WI38 (cell line): Measurements from ENCODE around the gene RFFL.

Experiments used
- H3K4me3 ChIP-seq: 2 replicates; pipeline ENCODE4 v1.5.1; 2011; ENCODE audit warnings: low read depth, mild to moderate bottlenecking, control low read depth, low read length
- CTCF ChIP-seq: IDR thresholded peaks from 2 replicates; pipeline ENCODE4 v1.5.1; 2012; ENCODE audit warnings: low read depth, mild to moderate bottlenecking, control low read depth, low read length

Gene RFFL

GRCh38 chr17:34996422-34997285, 66.9 kb downstream of the RFFL start:
- TF ChIP-seq CTCF, result no peak
- no peak overlapping the region for H3K4me3 ChIP-seq

GRCh38 chr17:34993031-34993430, 70.5 kb downstream of the RFFL start:
- no peak for TF ChIP-seq CTCF
- H3K4me3 ChIP-seq, result no peak overlapping the region

- H3K4me3 ChIP-seq, result no peak overlapping the region
- no peak for TF ChIP-seq CTCF
Measured at GRCh38 chr17:34991606-34992005, 71.9 kb downstream of the RFFL start.

GRCh38 chr17:34990921-34991365, 72.6 kb downstream of the RFFL start:
- no peak overlapping the region for H3K4me3 ChIP-seq
- TF ChIP-seq CTCF, result no peak

GRCh38 chr17:34989473-34989872, 74.0 kb downstream of the RFFL start:
- no peak for TF ChIP-seq CTCF
- H3K4me3 ChIP-seq, result no peak overlapping the region

GRCh38 chr17:34988644-34989043, 74.9 kb downstream of the RFFL start:
- no peak overlapping the region for H3K4me3 ChIP-seq
- no peak for TF ChIP-seq CTCF

- TF ChIP-seq CTCF, result no peak
- H3K4me3 ChIP-seq, result no peak overlapping the region
Measured at GRCh38 chr17:34987232-34987631, 76.3 kb downstream of the RFFL start.
